ENCODE data around the gene ANKRD65.

The ANKRD65 gene

DNA sequence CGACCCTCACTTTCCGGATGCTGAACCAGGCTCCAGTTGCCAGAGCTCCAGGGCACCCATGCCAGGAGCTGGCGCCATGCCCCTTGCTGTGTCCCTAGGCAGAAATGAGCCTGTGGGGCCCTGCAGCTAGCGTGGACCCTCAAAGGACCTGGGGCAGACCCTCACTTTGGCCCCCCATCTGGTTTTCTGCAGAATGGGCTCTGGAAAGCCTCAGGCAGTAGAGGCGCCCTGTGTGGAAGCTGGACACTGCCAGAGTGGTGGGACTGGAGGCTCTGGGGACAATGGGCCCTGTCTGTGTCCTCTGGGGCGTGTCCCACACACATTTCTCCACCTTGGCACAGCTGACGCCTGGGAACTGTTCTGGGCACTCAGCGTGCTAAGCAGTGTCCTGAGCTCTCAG, 39.8 kb downstream of the ANKRD65 start:
- H3K79me2 ChIP-seq (ENCODE audit: insufficient read depth, low read depth): no peaks in the 10 kb centered on the region
- no peaks in the 10 kb centered on the region for H3K4me1 ChIP-seq (ENCODE audit: low read depth, poor library complexity, severe bottlenecking)
- TF ChIP-seq, protein P1, sequence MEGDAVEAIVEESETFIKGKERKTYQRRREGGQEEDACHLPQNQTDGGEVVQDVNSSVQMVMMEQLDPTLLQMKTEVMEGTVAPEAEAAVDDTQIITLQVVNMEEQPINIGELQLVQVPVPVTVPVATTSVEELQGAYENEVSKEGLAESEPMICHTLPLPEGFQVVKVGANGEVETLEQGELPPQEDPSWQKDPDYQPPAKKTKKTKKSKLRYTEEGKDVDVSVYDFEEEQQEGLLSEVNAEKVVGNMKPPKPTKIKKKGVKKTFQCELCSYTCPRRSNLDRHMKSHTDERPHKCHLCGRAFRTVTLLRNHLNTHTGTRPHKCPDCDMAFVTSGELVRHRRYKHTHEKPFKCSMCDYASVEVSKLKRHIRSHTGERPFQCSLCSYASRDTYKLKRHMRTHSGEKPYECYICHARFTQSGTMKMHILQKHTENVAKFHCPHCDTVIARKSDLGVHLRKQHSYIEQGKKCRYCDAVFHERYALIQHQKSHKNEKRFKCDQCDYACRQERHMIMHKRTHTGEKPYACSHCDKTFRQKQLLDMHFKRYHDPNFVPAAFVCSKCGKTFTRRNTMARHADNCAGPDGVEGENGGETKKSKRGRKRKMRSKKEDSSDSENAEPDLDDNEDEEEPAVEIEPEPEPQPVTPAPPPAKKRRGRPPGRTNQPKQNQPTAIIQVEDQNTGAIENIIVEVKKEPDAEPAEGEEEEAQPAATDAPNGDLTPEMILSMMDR (conservative IDR thresholded peaks at IDR 0.05; ENCODE audit: low read depth, low read length): no peak
- H3K4me3 ChIP-seq (IDR thresholded peaks at IDR 0.05; ENCODE audit: insufficient read depth, low read depth, low read length): no peak overlapping the region
- no peak overlapping the region for H2AFZ ChIP-seq (ENCODE audit: low read depth)
- no peak overlapping the region for H3K9ac ChIP-seq
- H3K4me2 ChIP-seq: no peak overlapping the region
- H3K36me3 ChIP-seq (ENCODE audit: insufficient read depth): no peaks in the 10 kb centered on the region; the same call in 1 of the 2 replicates
- no peak overlapping the region for H3K27ac ChIP-seq
- no peaks in the 10 kb centered on the region for H4K20me1 ChIP-seq (ENCODE audit: insufficient read depth)
- no peaks in the 10 kb centered on the region for H3K27me3 ChIP-seq (ENCODE audit: insufficient read depth, low read depth)

GRCh38 chr1:1380860-1381259, 40.2 kb downstream of the ANKRD65 start:
- Histone ChIP-seq H3K36me3 (ENCODE audit: insufficient read depth) (no peaks in the 10 kb centered on the region; the same call in 1 of the 2 replicates), H2AFZ (ENCODE audit: low read depth) (no peak overlapping the region), H3K27me3 (ENCODE audit: insufficient read depth, low read depth) (no peaks in the 10 kb centered on the region), H3K4me3 (IDR thresholded peaks at IDR 0.05; ENCODE audit: insufficient read depth, low read depth, low read length) (no peak overlapping the region), H3K4me2 (no peak overlapping the region), H3K79me2 (ENCODE audit: insufficient read depth, low read depth) (no peaks in the 10 kb centered on the region), H3K9ac (no peak overlapping the region), H4K20me1 (ENCODE audit: insufficient read depth) (no peaks in the 10 kb centered on the region), H3K4me1 (ENCODE audit: low read depth, poor library complexity, severe bottlenecking) (no peaks in the 10 kb centered on the region), H3K27ac (no peak overlapping the region)
- TF ChIP-seq, protein P1 (conservative IDR thresholded peaks at IDR 0.05; ENCODE audit: low read depth, low read length): no peak

DNA sequence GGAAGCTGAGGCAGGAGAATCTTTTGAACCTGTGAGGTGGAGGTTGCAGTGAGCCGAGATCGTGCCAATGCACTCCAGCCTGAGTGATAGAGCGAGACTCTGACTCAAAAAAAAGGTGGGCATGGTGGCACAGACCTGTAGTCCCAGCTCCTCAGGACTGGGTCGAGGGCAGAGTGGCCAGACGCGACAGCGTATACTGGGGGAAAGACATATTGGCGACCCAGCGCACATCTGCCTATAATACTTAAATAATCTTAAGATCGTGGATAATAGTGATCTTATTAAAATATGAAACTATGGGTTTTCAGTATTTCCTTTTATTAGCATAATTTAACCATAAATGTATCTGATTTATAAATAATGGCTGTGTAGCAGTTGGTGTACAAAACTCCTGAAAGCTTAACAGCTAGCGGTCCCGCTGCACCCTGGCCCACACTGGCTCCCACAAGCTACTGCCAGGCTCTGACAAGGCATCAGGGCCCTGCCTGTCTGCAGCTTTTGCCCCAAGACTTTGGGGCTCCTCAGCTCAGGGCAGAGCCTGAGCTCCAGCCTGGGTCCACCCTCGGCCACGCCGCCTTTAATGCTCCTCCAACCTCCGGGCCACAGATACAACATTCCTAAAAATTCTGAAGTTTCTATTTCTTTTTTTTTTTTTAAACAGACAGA, 43.4 kb downstream of the ANKRD65 start:
- H3K4me1 ChIP-seq (ENCODE audit: low read depth, poor library complexity, severe bottlenecking): peaks cover 14% of the 10 kb centered on the region
- no peak overlapping the region for H3K4me2 ChIP-seq
- no peaks in the 10 kb centered on the region for H4K20me1 ChIP-seq (ENCODE audit: insufficient read depth)
- TF ChIP-seq, protein P1 (conservative IDR thresholded peaks at IDR 0.05; ENCODE audit: low read depth, low read length): no peak
- H3K27ac ChIP-seq: no peak overlapping the region
- no peak overlapping the region for H2AFZ ChIP-seq (ENCODE audit: low read depth)
- no peaks in the 10 kb centered on the region for H3K27me3 ChIP-seq (ENCODE audit: insufficient read depth, low read depth)
- peaks cover 22% of the 10 kb centered on the region for H3K79me2 ChIP-seq (ENCODE audit: insufficient read depth, low read depth)
- H3K36me3 ChIP-seq (ENCODE audit: insufficient read depth): no peaks in the 10 kb centered on the region
- H3K9ac ChIP-seq: no peak overlapping the region
- no peak overlapping the region for H3K4me3 ChIP-seq (IDR thresholded peaks at IDR 0.05; ENCODE audit: insufficient read depth, low read depth, low read length)

- TF ChIP-seq, protein P1 (conservative IDR thresholded peaks at IDR 0.05; ENCODE audit: low read depth, low read length): no peak
- no peaks in the 10 kb centered on the region for H3K36me3 ChIP-seq (ENCODE audit: insufficient read depth)
- H3K4me1 ChIP-seq (ENCODE audit: low read depth, poor library complexity, severe bottlenecking): peaks cover 24% of the 10 kb centered on the region
- no peaks in the 10 kb centered on the region for H3K27me3 ChIP-seq (ENCODE audit: insufficient read depth, low read depth)
- no peak overlapping the region for H3K4me3 ChIP-seq (IDR thresholded peaks at IDR 0.05; ENCODE audit: insufficient read depth, low read depth, low read length)
- H3K4me2 ChIP-seq: no peak overlapping the region
- no peak overlapping the region for H3K27ac ChIP-seq
- H2AFZ ChIP-seq (ENCODE audit: low read depth): no peak overlapping the region
- H3K9ac ChIP-seq: no peak overlapping the region
- no peaks in the 10 kb centered on the region for H4K20me1 ChIP-seq (ENCODE audit: insufficient read depth)
- peaks cover 25% of the 10 kb centered on the region for H3K79me2 ChIP-seq (ENCODE audit: insufficient read depth, low read depth)
These were observed 44.4 kb downstream of the ANKRD65 start for GRCh38 chr1:1376551-1377226.

Data from KMS-11 (cell line).